Urinary bladder (tissue), 4 donors: ENCODE results near the gene FOXJ3. TPM values are rescaled to one million over a fixed set of nuclear protein-coding genes. Genes with fewer than 3 reads are reported as not detected.

Experiments
- DNase-seq: peaks from one replicate; pipeline ENCODE4 v3.0.0-alpha.2; 2015; ENCODE audit errors: extremely low spot score
- H3K27ac ChIP-seq: one replicate; pipeline ENCODE4 v1.5.1; 2013; ENCODE audit warnings: low read depth, mild to moderate bottlenecking, moderate library complexity
- H3K36me3 ChIP-seq: one replicate; pipeline ENCODE4 v1.6.1; 2013; ENCODE audit warnings: mild to moderate bottlenecking, moderate library complexity; ENCODE audit not compliant: insufficient read depth
- H3K4me1 ChIP-seq: one replicate; pipeline ENCODE4 v1.6.1; 2013; ENCODE audit warnings: mild to moderate bottlenecking, moderate library complexity; ENCODE audit not compliant: insufficient read depth
- H3K4me3 ChIP-seq: one replicate; pipeline ENCODE4 v1.5.1; 2013; ENCODE audit warnings: low read depth, low read length
- WGBS: extraction: QIAGEN DNeasy Blood & Tissue Kit; methylation state at CpG from one replicate; pipeline ENCODE4 v1.1.7; 2013; 5-methylcytosine and 5-hydroxymethylcytosine counted together
- polyA plus RNA-seq: library from polyadenylated mRNA; stranded (reverse); fragments of 200-250 nt; gene quantifications from one replicate; pipeline ENCODE4 v1.2.3, GENCODE V29; 2013
- total RNA-seq: library from RNA; depleted of rRNA; stranded (reverse); fragments of >200 nt; gene quantifications from one replicate; pipeline ENCODE4 v1.2.3, GENCODE V29; 2014
- donor health status: healthy with polysubstance abuse.
- donor health status: healthy.

The FOXJ3 gene
- total and polyA plus RNA-seq, 2 donors: 21.4 to 103 TPM

GRCh38 chr1:42311897-42312296 is 23.1 kb downstream of the FOXJ3 start:
- DNase-seq: no peak
- Histone ChIP-seq H3K4me3 (no peak overlapping the region), H3K4me1 (no peaks in the 10 kb centered on the region), H3K27ac (no peak overlapping the region), H3K36me3 (no peaks in the 10 kb centered on the region)
- WGBS: 93% methylated on average over 4 of the region's 4 CpGs

- 41% methylated on average over 1 of the region's 1 CpG for WGBS
- DNase-seq: no peak
- Histone ChIP-seq H3K4me1 (no peaks in the 10 kb centered on the region), H3K4me3 (no peak overlapping the region), H3K36me3 (no peaks in the 10 kb centered on the region), H3K27ac (no peak overlapping the region)
Measured at GRCh38 chr1:42311138-42311537, 23.9 kb downstream of the FOXJ3 start.

- H3K4me1 ChIP-seq: no peaks in the 10 kb centered on the region
- peaks cover 7% of the 10 kb centered on the region for H3K36me3 ChIP-seq
- WGBS: 92% methylated on average over 1 of the region's 1 CpG
- H3K27ac ChIP-seq: no peak overlapping the region
- no peak for DNase-seq
- no peak overlapping the region for H3K4me3 ChIP-seq
Measured at GRCh38 chr1:42306977-42307376, 28.1 kb downstream of the FOXJ3 start.

GRCh38 chr1:42305639-42306038 is 29.4 kb downstream of the FOXJ3 start:
- WGBS: 96% methylated on average over 5 of the region's 5 CpGs
- DNase-seq: no peak
- no peaks in the 10 kb centered on the region for H3K4me1 ChIP-seq
- no peak overlapping the region for H3K4me3 ChIP-seq
- H3K36me3 ChIP-seq: peaks cover 7% of the 10 kb centered on the region
- H3K27ac ChIP-seq: no peak overlapping the region

- H3K4me3 ChIP-seq: no peak overlapping the region
- H3K27ac ChIP-seq: no peak overlapping the region
- WGBS: 100% methylated on average over 1 of the region's 1 CpG
- no peak for DNase-seq
- H3K36me3 ChIP-seq: peaks cover 7% of the 10 kb centered on the region
- no peaks in the 10 kb centered on the region for H3K4me1 ChIP-seq
Measured at GRCh38 chr1:42302034-42302433, 33.0 kb downstream of the FOXJ3 start.

- Histone ChIP-seq H3K27ac (no peak overlapping the region), H3K36me3 (peaks cover 2% of the 10 kb centered on the region), H3K4me1 (no peaks in the 10 kb centered on the region), H3K4me3 (no peak overlapping the region)
- DNase-seq: no peak
- 97% methylated on average over 2 of the region's 2 CpGs for WGBS
Measured at GRCh38 chr1:42298520-42298919, 36.5 kb downstream of the FOXJ3 start.

GRCh38 chr1:42295816-42296215 is 39.2 kb downstream of the FOXJ3 start:
- H3K36me3 ChIP-seq: no peaks in the 10 kb centered on the region
- DNase-seq: no peak
- no peak overlapping the region for H3K27ac ChIP-seq
- 97% methylated on average over 5 of the region's 5 CpGs for WGBS
- no peak overlapping the region for H3K4me3 ChIP-seq
- no peaks in the 10 kb centered on the region for H3K4me1 ChIP-seq

- H3K27ac ChIP-seq: no peak overlapping the region
Measured at GRCh38 chr1:42290130-42290529, 44.9 kb downstream of the FOXJ3 start.

GRCh38 chr1:42288311-42288985 is 46.6 kb downstream of the FOXJ3 start:
- no peak overlapping the region for H3K4me3 ChIP-seq
- no peaks in the 10 kb centered on the region for H3K4me1 ChIP-seq
- H3K36me3 ChIP-seq: no peaks in the 10 kb centered on the region
- H3K27ac ChIP-seq: peak overlapping the region; percentile 23
- DNase-seq: no peak
- 58% methylated on average over 1 of the region's 1 CpG for WGBS

More at GRCh38 chr1:42290130-42290529, 44.9 kb downstream of the FOXJ3 start:
- Histone ChIP-seq H3K36me3 (no peaks in the 10 kb centered on the region), H3K4me3 (no peak overlapping the region), H3K4me1 (no peaks in the 10 kb centered on the region)
- no peak for DNase-seq
- WGBS: 72% methylated on average over 2 of the region's 2 CpGs

GRCh38 chr1:42282867-42283583 is 52.0 kb downstream of the FOXJ3 start:
- no peak for DNase-seq
- no peak overlapping the region for H3K4me3 ChIP-seq
- H3K27ac ChIP-seq: no peak overlapping the region
- WGBS: 85% methylated on average over 5 of the region's 5 CpGs
- no peaks in the 10 kb centered on the region for H3K4me1 ChIP-seq
- no peaks in the 10 kb centered on the region for H3K36me3 ChIP-seq

- 88% methylated on average over 2 of the region's 2 CpGs for WGBS
- Histone ChIP-seq H3K36me3 (no peaks in the 10 kb centered on the region), H3K27ac (no peak overlapping the region)
Measured at GRCh38 chr1:42282024-42282579, 52.9 kb downstream of the FOXJ3 start.

GRCh38 chr1:42280821-42281220 is 54.2 kb downstream of the FOXJ3 start:
- Histone ChIP-seq H3K27ac (no peak overlapping the region), H3K36me3 (no peaks in the 10 kb centered on the region), H3K4me3 (no peak overlapping the region), H3K4me1 (no peaks in the 10 kb centered on the region)
- DNase-seq: no peak
- 98% methylated on average over 1 of the region's 1 CpG for WGBS

More at GRCh38 chr1:42282024-42282579, 52.9 kb downstream of the FOXJ3 start:
- Histone ChIP-seq H3K4me3 (no peak overlapping the region), H3K4me1 (no peaks in the 10 kb centered on the region)
- no peak for DNase-seq

- no peak for DNase-seq
- 47% methylated on average over 2 of the region's 2 CpGs for WGBS
- H3K4me3 ChIP-seq: no peak overlapping the region
Measured at GRCh38 chr1:42279055-42279454, 56.0 kb downstream of the FOXJ3 start.

GRCh38 chr1:42272920-42273319 is 62.1 kb downstream of the FOXJ3 start:
- no peaks in the 10 kb centered on the region for H3K36me3 ChIP-seq
- no peaks in the 10 kb centered on the region for H3K4me1 ChIP-seq
- H3K4me3 ChIP-seq: no peak overlapping the region
- DNase-seq: no peak
- H3K27ac ChIP-seq: no peak overlapping the region
- 96% methylated on average over 1 of the region's 1 CpG for WGBS

More at GRCh38 chr1:42279055-42279454, 56.0 kb downstream of the FOXJ3 start:
- Histone ChIP-seq H3K27ac (no peak overlapping the region), H3K36me3 (no peaks in the 10 kb centered on the region), H3K4me1 (no peaks in the 10 kb centered on the region)
